OCI-LY1 (cell line): ENCODE results near the gene SLC29A1.

ENCODE experiments used
- CTCF ChIP-seq: fragments of 200-600 bp; sonication (generic), shearing (Covaris generic); IDR thresholded peaks from 2 replicates; pipeline ENCODE4 v1.5.1; 2017; ENCODE audit warnings: mild to moderate bottlenecking, antibody characterized with exemption, low read length, moderate library complexity, mixed read lengths
- EZH2 ChIP-seq: fragments of 200-600 bp; sonication (generic), shearing (Covaris generic); IDR thresholded peaks from 2 replicates; pipeline ENCODE4 v1.8.0; 2017; ENCODE audit warnings: borderline replicate concordance, mixed run types, mild to moderate bottlenecking, antibody characterized with exemption, low read length, moderate library complexity, mixed read lengths

- no peak for TF ChIP-seq CTCF
- no peak for TF ChIP-seq EZH2
Observed at GRCh38 chr6:44194326-44194725, 29.1 kb upstream of the SLC29A1 start.
